Measurements from ENCODE around the gene C4orf50. TPM values are rescaled to one million over a fixed set of nuclear protein-coding genes. Genes with fewer than 3 reads are reported as not detected.

C4orf50 gene
- total and polyA plus RNA-seq, 7 donors: not detected

- 49 to 62% (median 57%) methylated on average over 11 to 12 of the region's 12 CpGs for WGBS, 3 donors
- intact Hi-C loops (cut with DNase I): no loop called here
- TF ChIP-seq CTCF (IDR thresholded peaks at IDR 0.05): no peak
- no peak overlapping the region for H3K27ac ChIP-seq
- H3K4me3 ChIP-seq: no peak overlapping the region
- peaks cover 2 to 35% (median 3%) of the 10 kb centered on the region in 3 donors for H3K27me3 ChIP-seq (ENCODE audit: insufficient read depth in 3 of 3, low read length in 2 of 3)
- no peak for ATAC-seq
- DNase-seq: no peak
- H3K9me3 ChIP-seq: no peaks in the 10 kb centered on the region
- H3K36me3 ChIP-seq (ENCODE audit: insufficient read depth in 1 of 2, low read depth in 1 of 2): no peaks in the 10 kb centered on the region
- H3K4me1 ChIP-seq: no peaks in the 10 kb centered on the region
Observed at GRCh38 chr4:6011271-6011671, 7.0 kb downstream of the C4orf50 start.

GRCh38 chr4:6010789-6011188 lies 7.4 kb downstream of the C4orf50 start:
- intact Hi-C loops (cut with DNase I): no loop called here
- H3K36me3 ChIP-seq (ENCODE audit: insufficient read depth in 1 of 2, low read depth in 1 of 2): no peaks in the 10 kb centered on the region
- no peak for TF ChIP-seq CTCF (IDR thresholded peaks at IDR 0.05)
- H3K4me3 ChIP-seq: no peak overlapping the region
- no peaks in the 10 kb centered on the region for H3K4me1 ChIP-seq
- H3K27me3 ChIP-seq (ENCODE audit: insufficient read depth in 3 of 3, low read length in 2 of 3): peaks cover 2 to 38% (median 3%) of the 10 kb centered on the region in 3 donors
- WGBS, 3 donors: 72 to 75% (median 73%) methylated on average over 3 of the region's 3 CpGs
- H3K27ac ChIP-seq: no peak overlapping the region
- ATAC-seq: no peak
- H3K9me3 ChIP-seq: no peaks in the 10 kb centered on the region
- DNase-seq: no peak

- no peaks in the 10 kb centered on the region for H3K9me3 ChIP-seq
- H3K27ac ChIP-seq: no peak overlapping the region
- peaks cover 2 to 41% (median 3%) of the 10 kb centered on the region in 3 donors for H3K27me3 ChIP-seq (ENCODE audit: insufficient read depth in 3 of 3, low read length in 2 of 3)
- ATAC-seq: no peak
- 34 to 44% (median 42%) methylated on average over 8 of the region's 8 CpGs for WGBS, 3 donors
- H3K36me3 ChIP-seq (ENCODE audit: insufficient read depth in 1 of 2, low read depth in 1 of 2): no peaks in the 10 kb centered on the region
- no peak for TF ChIP-seq CTCF (IDR thresholded peaks at IDR 0.05)
- intact Hi-C loops (cut with DNase I): no loop called here
- no peak overlapping the region for H3K4me3 ChIP-seq
- H3K4me1 ChIP-seq: no peaks in the 10 kb centered on the region
- no peak for DNase-seq
Observed at GRCh38 chr4:6009452-6009851, 8.8 kb downstream of the C4orf50 start.

- no peak overlapping the region for H3K27ac ChIP-seq
- WGBS, 3 donors: 76 to 77% (median 77%) methylated on average over 19 of the region's 19 CpGs
- H3K4me1 ChIP-seq: no peaks in the 10 kb centered on the region
- no peaks in the 10 kb centered on the region for H3K9me3 ChIP-seq
- H3K4me3 ChIP-seq: no peak overlapping the region
- DNase-seq (no peak), ATAC-seq (no peak)
- no peak for TF ChIP-seq CTCF (IDR thresholded peaks at IDR 0.05)
- H3K36me3 ChIP-seq (ENCODE audit: insufficient read depth in 1 of 2, low read depth in 1 of 2): no peaks in the 10 kb centered on the region
- H3K27me3 ChIP-seq (ENCODE audit: insufficient read depth in 3 of 3, low read length in 2 of 3): peaks cover 2 to 41% (median 3%) of the 10 kb centered on the region in 3 donors
- intact Hi-C loops (cut with DNase I): no loop called here
Observed at GRCh38 chr4:6008766-6009385, 9.4 kb downstream of the C4orf50 start.

- Histone ChIP-seq H3K27ac (no peak overlapping the region), H3K4me1 (no peaks in the 10 kb centered on the region), H3K27me3 (ENCODE audit: insufficient read depth in 3 of 3, low read length in 2 of 3) (peaks cover 2 to 41% (median 3%) of the 10 kb centered on the region in 3 donors), H3K9me3 (no peaks in the 10 kb centered on the region), H3K4me3 (no peak overlapping the region), H3K36me3 (ENCODE audit: insufficient read depth in 1 of 2, low read depth in 1 of 2) (no peaks in the 10 kb centered on the region)
- WGBS, 3 donors: 12 to 40% (median 15%) methylated on average over 42 to 54 of the region's 54 CpGs
- intact Hi-C loops (cut with DNase I): no loop called here
- no peak for ATAC-seq
- no peak for DNase-seq
- no peak for TF ChIP-seq CTCF (IDR thresholded peaks at IDR 0.05)
Observed at GRCh38 chr4:6008092-6008551, 10.1 kb downstream of the C4orf50 start.
